Tibial artery (tissue), 4 donors: ENCODE results near the gene ALDH18A1.

Experiments used
- DNase-seq, 2 donors: peaks; one replicate each; pipeline ENCODE4 v3.0.0-alpha.2; 2019
- H3K27ac ChIP-seq, 2 donors: fragments of 200-600 bp; sonication (generic) in 1 of 2; 1 replicate in 1 of 2; 2 replicates in 1 of 2; pipeline ENCODE4 v1.5.1; 2018 to 2019; ENCODE audit warnings: mild to moderate bottlenecking in 1 of 2
- H3K27me3 ChIP-seq, 2 donors: fragments of 200-600 bp; sonication (generic) in 1 of 2; one replicate each; pipeline versions ENCODE4 v1.5.1 to v1.6.0; 2016 to 2019
- H3K36me3 ChIP-seq, 3 donors: fragments of 200-600 bp; sonication (generic) in 2 of 3; one replicate each; pipeline ENCODE4 v1.5.1; 2016 to 2019; ENCODE audit warnings: mild to moderate bottlenecking in 2 of 3
- H3K4me1 ChIP-seq, 4 donors: fragments of 200-600 bp; sonication (generic) in 2 of 4; 1 replicate in 3 of 4; 2 replicates in 1 of 4; pipeline ENCODE4 v1.5.1; 2016 to 2019
- H3K4me3 ChIP-seq, 2 donors: fragments of 200-600 bp; sonication (generic) in 1 of 2; 1 replicate in 1 of 2; 2 replicates in 1 of 2; pipeline ENCODE4 v1.5.1; 2018 to 2019; ENCODE audit warnings: mild to moderate bottlenecking in 2 of 2
- H3K9me3 ChIP-seq, 3 donors: fragments of 200-600 bp; sonication (generic) in 1 of 3; one replicate each; pipeline ENCODE4 v1.5.1; 2016 to 2019
- CTCF ChIP-seq, 2 experiments: fragments of 200-600 bp in 1 of 2; fragments of 450-650 bp in 1 of 2; IDR thresholded peaks; one replicate each; pipeline ENCODE4 v1.5.1; 2017 to 2019; ENCODE audit warnings: antibody characterized with exemption in 2 of 2, mild to moderate bottlenecking in 1 of 2, moderate library complexity in 1 of 2
- intact Hi-C: fragments of 100-400 bp; cut with DNase I; formaldehyde crosslinking; loops from one replicate; pipeline ENCODE4 v1.15.0; 2023; ENCODE audit warnings: low total_unique reads

The ALDH18A1 gene

GRCh38 chr10:95573527-95573926 lies 83.0 kb downstream of the ALDH18A1 start:
- peaks cover 0 to 2% (median 0%) of the 10 kb centered on the region in 4 donors for H3K4me1 ChIP-seq
- no peak overlapping the region for H3K27ac ChIP-seq
- no peaks in the 10 kb centered on the region for H3K27me3 ChIP-seq
- no peak for TF ChIP-seq CTCF (IDR thresholded peaks at IDR 0.05)
- H3K9me3 ChIP-seq = no peaks in the 10 kb centered on the region
- DNase-seq = no peak
- intact Hi-C loops = no loop called here
- no peaks in the 10 kb centered on the region for H3K36me3 ChIP-seq
- no peak overlapping the region for H3K4me3 ChIP-seq

GRCh38 chr10:95572131-95572820 lies 84.2 kb downstream of the ALDH18A1 start:
- TF ChIP-seq CTCF (IDR thresholded peaks at IDR 0.05) = no peak
- H3K27ac ChIP-seq = no peak overlapping the region
- peaks cover 0 to 8% (median 4%) of the 10 kb centered on the region in 4 donors for H3K4me1 ChIP-seq
- intact Hi-C loops = no loop called here
- H3K4me3 ChIP-seq = no peak overlapping the region
- no peaks in the 10 kb centered on the region for H3K36me3 ChIP-seq
- no peak for DNase-seq
- H3K9me3 ChIP-seq = no peaks in the 10 kb centered on the region
- no peaks in the 10 kb centered on the region for H3K27me3 ChIP-seq

- H3K27ac ChIP-seq = no peak overlapping the region
- intact Hi-C loops = no loop called here
- no peaks in the 10 kb centered on the region for H3K9me3 ChIP-seq
- DNase-seq = no peak
- no peaks in the 10 kb centered on the region for H3K36me3 ChIP-seq
- H3K4me3 ChIP-seq = no peak overlapping the region
- no peaks in the 10 kb centered on the region for H3K27me3 ChIP-seq
- TF ChIP-seq CTCF (IDR thresholded peaks at IDR 0.05) = no peak
- H3K4me1 ChIP-seq = peaks cover 0 to 8% (median 4%) of the 10 kb centered on the region in 4 donors
Observed at GRCh38 chr10:95571390-95571789, 85.1 kb downstream of the ALDH18A1 start.

GRCh38 chr10:95569368-95569767 lies 87.1 kb downstream of the ALDH18A1 start:
- Histone ChIP-seq H3K27me3 (no peaks in the 10 kb centered on the region), H3K27ac (no peak overlapping the region), H3K36me3 (no peaks in the 10 kb centered on the region), H3K4me1 (peaks cover 0 to 8% (median 4%) of the 10 kb centered on the region in 4 donors), H3K9me3 (no peaks in the 10 kb centered on the region), H3K4me3 (no peak overlapping the region)
- intact Hi-C loops = no loop called here
- DNase-seq = no peak
- no peak for TF ChIP-seq CTCF (IDR thresholded peaks at IDR 0.05)

GRCh38 chr10:95567903-95568630 lies 88.4 kb downstream of the ALDH18A1 start:
- Histone ChIP-seq H3K4me1 (peaks cover 0 to 8% (median 4%) of the 10 kb centered on the region in 4 donors), H3K4me3 (no peak overlapping the region), H3K9me3 (no peaks in the 10 kb centered on the region), H3K36me3 (no peaks in the 10 kb centered on the region), H3K27ac (peak overlapping the region in 1 of 2 donors; percentile 12), H3K27me3 (no peaks in the 10 kb centered on the region)
- TF ChIP-seq CTCF (IDR thresholded peaks at IDR 0.05) = no peak
- intact Hi-C loops = no loop called here
- no peak for DNase-seq
